ENCODE measurements around the gene GPC1.
A peak's percentile ranks its signal among the peaks of the same experiment; 100 is the strongest.
"Not testable (repeated sequence)": the region's sequence is repeated elsewhere in the genome, so short reads cannot be mapped to it uniquely, and the experiment has no call there.

Gene GPC1, protein sequence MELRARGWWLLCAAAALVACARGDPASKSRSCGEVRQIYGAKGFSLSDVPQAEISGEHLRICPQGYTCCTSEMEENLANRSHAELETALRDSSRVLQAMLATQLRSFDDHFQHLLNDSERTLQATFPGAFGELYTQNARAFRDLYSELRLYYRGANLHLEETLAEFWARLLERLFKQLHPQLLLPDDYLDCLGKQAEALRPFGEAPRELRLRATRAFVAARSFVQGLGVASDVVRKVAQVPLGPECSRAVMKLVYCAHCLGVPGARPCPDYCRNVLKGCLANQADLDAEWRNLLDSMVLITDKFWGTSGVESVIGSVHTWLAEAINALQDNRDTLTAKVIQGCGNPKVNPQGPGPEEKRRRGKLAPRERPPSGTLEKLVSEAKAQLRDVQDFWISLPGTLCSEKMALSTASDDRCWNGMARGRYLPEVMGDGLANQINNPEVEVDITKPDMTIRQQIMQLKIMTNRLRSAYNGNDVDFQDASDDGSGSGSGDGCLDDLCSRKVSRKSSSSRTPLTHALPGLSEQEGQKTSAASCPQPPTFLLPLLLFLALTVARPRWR

DNA sequence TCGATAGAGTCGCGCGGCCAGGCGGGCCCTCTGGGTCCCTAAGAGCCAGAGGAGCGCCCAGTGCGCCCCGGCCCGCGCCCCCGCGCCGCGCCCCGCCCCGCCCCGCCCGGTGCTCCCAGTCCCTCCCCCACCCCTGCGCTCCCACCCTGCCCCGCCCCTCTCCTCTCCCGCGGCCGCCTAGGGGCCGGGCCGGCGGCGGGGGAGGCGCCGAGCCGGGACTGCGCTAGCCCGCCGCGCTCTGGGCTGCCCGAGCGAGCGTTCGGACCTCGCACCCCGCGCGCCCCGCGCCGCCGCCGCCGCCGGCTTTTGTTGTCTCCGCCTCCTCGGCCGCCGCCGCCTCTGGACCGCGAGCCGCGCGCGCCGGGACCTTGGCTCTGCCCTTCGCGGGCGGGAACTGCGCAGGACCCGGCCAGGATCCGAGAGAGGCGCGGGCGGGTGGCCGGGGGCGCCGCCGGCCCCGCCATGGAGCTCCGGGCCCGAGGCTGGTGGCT lies at the start of gene GPC1:
Gene GPC1 (plus strand): TSS at position 207 of the 491 bp plus-strand sequence. CDS start 256 bp downstream, at position 463.
- peak; percentile 53 for DNase-seq

DNA sequence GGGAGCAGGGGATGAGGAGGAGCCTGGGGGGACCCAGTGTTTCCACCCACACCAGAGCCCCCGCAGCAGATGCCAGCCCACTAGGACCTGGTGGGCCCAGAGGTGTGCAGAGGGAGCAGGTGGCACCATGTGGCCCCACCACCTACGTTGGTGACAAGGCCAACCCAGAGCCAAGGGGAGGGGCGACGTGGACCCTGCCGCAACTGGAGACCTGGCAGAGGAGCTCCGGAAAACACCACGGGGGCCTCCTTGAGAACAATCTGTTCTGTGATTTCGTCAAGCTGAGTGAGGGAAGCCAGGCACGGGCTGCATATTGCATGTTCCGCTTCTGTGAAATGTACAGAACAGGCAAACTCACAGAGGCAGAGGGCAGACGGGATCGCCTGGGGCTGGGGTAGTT lies 49.1 kb upstream of the GPC1 start:
- no peak for DNase-seq

DNA sequence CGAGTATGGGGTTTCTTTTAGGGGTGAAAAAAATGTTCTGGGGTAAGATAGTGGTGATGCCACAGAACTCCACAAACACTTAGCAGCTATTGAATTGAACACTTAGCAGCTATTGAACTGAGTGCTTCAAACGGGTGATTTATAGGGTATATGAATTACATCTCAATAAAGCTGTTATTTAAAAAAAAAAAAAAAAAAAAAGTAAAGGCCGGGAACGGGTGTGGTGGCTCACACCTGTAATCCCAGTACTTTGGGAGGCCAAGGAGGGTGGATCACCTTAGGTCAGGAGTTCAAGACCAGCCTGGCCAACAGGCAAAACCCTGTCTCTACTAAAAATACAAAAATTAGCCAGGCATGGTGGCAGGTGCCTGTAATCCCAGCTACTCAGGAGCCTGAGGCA lies 48.7 kb upstream of the GPC1 start:
- DNase-seq: not testable (repeated sequence)

DNA sequence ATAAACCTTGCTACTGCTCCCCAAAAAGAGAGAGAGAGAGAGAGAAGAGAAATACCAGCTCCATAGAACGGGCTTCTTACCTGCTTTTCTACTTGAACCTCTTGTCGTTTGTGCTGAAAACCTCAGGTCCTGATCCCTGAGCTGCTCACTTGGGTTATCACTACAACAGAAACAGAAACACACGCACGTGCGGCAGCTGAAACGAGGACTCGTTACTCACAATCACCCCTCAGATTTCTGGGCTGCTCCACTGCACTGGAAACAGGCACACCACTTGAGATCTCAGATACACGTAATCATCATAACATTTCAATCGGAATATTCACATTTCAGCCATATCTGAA lies 48.2 kb upstream of the GPC1 start:
- no peak for DNase-seq

DNA sequence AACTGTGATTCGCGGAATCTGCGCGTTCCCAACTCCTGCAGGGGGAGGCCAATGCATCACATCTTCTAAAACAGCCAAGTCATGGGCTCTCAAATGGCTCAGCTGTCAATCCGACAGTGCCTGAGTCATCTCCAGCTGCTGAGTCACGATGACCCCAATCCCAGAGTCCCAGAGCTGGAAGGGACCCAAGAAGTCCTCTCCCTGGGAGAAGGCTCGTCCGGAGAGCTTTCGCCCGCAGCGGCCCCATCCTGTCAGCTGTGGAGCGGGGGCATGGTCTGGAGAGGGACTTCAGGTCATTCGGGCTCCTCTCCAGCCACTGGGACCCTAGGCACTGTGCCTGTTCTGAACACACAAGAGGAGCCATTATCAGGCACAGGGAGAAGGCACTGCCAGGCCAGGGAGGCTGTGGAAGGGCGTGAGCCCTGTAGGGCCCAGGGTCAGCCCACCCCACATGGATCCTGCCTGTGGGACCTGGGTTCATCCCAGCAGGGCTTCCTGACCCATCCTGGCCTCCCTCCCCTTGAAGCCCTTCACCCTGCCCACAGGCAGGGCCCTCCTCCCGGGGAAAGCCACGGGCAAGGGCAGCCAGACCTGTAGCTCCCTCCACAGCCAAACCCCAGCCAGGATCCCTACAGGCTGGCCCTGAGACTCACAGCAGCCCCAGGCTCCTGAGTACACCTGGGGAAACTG lies 47.6 kb upstream of the GPC1 start:
- no peak for DNase-seq

DNA sequence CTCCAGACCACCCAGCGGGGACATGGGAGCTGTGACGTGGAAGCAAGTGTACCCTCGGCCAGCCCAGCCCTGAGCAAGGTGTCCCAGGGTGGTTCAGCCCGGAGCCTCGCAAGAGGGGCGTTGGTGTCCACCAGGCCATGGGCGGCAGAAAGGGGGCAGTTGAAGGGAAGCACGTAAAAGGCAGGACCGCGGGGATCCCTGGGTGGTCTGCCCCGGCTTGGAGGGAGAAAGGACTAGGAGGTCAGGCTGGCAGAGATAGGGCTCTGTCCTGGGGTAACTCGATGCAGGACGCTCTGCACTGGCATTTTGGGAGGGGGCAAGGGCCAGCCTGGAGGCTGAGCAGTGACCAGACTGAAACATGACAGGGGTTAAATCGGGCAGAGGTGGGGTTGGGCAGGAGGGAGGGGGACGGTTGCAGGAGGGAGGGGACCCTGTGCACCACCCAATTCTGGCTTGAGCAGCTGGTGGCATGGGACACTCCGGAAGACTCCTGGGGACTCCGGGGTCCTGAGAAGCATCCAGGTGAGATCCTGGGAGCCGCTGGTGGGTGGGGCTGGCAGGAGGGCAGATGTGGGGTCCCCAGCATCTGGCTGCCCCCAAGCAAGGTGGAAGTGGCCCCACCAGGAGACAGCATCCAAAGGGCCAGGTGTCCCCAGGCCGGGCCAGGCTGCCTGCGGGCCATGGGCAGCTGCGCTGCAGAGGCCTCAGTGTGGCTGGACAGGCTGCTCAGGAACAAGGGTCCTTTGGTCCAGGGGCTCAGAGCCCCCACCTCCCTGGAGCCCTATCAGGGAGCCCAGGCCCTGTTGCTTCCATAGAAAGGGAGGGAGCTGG lies 46.8 kb upstream of the GPC1 start:
- no peak for DNase-seq

DNA sequence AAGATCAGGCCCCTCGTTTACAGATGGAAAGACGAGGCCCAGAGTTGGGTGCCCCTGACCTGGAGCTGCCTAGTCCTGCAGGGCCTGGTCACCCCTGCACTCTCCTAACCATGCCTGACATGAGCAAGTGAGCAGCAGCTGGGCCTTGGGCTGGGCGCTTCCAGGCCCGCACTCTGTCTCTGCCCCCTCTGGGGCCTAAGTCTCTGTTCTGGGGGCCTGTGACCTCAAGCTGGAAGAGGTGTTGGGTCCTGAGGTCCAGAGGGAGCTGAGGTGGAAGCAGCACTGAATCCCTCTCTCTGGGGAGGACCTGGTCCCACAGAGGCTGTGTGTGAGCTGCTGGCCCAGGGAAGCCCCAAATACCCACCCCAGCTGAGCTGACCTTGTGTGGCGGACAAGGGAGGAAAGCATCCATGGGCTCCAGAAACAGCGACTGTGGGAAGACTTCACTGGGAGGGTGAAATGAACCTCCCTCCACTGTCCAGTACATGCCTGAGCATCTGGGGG lies 46.1 kb upstream of the GPC1 start:
- no peak for DNase-seq

DNA sequence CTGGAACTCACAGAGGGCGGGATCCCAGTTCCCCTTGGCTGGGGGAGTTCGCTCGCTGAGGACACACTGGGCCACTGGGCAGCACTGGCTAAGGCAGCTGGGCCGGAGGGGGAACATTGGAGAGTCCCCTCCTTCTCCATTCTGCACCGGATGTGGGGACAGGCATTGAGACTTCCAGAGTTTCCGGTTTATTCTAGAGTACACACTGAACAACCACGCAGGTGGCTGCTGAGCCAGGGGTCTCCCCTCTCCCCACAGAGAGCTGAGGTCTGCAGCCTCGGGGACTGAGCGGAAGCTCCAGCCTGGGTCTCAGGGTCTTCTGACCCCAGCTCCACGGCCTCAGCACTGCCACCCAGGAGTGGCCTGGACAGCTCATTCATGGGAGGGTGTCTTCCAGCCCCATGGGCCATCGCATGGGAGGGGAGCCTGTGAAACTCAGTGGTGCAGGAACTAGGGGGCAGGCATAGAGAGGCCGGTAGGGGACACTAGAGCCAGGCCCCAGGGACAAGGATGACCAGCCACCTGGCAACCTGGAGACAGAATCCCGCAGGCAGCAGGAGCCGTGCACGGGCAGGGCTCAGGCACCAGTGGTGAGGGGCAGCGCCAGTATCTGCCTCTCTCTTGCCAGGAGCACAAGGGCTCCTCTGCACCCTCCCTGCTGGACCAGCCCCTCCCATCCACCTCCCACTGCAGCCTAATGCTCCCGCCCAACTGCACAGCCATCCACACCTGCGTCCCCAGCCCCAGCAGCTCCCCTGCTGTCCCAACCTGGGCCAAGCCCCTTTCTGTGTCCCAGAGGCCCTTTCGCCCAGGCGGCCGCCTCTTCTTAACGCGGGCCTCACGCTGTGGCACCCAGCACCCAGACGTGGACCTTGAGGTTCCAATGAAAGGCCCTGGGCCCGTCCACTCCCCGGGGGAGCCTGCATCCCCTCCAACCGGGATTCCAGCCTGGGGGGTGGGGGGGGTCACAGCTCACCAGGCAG lies 45.1 kb upstream of the GPC1 start:
- DNase-seq: no peak

DNA sequence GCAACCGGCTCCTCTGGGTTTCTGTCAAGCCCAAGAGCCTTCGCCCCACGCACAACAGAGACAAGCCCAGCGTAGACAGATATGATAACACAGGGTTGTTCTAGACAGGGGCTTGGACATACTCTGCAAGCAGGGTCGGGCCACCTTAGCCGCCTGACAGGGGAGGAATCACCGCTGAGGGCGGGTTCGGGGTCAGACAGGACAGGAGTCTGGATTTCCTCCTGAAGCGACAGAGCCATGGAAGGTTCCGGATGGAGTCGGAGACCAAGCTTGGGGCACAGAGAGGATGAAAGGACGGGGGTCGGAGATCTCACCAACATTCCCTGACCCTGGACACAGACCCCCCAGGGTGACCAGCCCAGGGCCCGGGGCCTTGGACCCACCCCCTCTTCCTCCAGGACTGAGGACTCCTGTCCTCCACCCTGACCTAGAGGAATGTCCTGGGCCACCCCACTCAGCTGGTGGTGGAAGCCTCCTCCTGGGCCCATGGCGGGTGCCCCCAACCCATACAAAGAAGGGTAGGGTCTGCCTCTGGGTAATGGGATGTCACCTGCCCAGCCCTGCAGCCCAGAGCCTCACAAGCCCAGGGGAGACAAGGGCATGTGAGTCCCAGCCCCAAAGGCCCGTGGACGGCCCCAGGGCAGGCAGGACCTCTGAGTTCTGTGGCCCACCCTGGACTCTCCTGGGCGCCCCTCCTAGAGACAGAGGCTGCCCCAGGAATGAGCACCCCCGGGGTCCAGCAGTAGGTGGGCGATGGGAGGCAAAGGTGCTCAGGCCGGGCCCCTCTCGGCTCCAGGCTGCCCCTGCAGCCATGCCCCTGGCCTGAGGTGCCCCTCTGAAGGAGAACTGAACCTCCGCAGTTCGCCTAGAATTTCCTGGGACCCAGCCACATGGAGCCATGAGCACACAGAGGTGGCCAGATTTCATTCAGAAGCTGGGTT lies 44.1 kb upstream of the GPC1 start:
- no peak for DNase-seq

DNA sequence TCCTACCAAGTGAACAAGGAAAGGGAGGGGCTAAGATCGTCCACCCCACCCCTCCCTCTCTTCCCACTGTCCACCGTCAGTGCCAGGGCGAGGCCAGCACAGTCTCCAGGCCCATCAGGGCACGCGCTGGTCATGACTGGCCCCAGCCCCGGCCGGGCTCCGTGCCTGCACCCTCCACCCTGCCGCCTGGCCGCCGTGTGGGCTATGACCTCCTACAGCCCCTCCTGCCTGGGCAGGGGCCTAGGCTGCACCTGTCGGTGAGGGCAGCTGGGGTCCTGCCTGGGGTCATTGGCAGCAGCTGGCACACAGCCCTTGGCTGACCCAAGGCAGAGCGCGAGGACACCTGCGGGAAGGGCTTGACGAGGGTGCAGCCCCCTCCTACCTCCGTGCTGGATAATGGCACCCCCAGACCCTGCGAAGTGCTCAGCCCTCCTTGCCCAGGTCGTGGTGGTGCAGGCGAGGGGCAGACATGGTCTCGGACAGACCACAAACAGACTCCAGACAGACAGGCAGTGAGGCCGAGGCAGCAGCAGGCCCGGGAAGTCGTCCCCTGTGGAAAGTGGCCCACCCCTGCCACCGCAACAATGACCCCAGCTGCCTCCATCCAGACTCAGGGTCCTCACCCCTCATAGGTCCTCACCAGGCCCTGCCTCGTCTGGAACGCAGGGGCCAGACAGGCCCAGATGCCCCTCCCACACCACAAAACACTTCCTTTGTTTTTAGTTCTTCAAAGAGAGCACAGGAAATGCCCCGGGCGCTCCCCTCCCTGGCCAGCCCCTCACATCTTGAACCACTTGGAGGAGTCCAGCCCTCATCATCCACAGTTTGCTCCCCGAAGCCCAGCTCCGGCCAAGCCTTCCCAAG lies 43.1 kb upstream of the GPC1 start:
- DNase-seq: no peak

DNA sequence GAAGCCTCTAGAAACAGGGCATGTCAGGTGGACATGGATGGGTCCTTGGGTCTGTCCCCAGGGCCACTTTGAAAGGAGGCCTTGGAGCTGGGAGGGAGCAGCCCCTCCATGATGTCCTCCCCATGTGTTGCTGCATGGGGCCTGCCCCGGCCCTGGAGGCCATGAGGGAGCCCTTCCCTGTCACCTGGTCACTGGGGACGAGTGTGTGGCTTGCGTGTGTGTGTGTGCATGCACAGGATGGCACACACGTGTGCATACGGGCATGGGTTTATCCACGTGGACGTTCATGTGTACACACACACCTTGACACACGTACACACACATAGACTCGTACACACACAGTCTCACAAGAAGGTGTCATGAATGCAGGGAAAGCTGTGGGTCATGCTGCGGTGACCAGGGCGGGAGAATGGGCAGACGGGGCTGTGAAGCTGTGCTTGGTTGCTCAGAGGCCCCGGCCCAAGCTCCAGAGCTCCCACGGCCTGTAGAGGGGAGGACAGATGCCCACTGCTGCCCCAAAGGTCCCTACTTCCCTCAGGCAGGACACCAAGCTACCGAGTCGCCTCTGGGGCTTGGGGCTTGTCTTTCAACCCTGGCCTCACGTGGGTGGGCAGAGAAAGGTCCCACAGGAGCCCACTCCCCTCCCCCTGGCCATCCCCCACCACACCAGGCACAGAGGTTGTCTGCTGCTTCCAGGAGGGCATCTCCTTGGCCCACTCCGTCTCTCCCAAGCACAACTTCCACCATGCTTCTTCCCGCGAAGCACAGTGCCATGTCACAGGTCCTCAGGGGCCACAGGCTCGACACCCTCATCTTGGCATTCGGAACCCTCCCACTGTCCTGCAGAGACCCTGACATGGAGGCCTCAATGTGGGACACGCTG lies 42.3 kb upstream of the GPC1 start:
- DNase-seq: no peak

DNA sequence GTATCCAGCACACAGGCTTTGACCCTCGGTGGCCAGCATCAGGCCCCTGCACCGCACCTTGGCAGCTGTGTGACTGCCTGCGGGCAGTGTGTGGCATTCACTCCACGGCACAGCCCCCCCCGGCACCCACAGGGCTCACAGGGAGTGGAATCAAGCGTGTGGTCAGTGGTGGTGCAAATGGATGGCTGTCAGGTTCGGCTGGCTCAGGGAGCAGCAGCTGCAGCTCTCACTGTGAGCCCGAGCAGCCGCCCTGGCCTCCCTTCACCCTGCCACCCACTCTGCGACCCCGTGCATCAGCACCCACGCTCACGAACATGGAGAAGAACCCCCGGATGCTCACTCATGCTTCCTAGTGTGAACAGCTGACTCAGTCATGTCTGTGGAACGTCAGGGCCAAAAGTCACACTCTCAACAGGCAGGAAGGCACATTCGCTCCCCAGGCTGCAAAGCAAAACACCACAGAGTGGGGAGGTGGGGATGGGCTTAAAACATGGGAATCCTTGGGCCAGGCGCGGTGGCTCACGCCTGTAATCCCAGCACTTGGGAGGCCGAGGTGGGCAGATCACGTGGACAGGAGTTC lies 41.5 kb upstream of the GPC1 start:
- DNase-seq: no peak

DNA sequence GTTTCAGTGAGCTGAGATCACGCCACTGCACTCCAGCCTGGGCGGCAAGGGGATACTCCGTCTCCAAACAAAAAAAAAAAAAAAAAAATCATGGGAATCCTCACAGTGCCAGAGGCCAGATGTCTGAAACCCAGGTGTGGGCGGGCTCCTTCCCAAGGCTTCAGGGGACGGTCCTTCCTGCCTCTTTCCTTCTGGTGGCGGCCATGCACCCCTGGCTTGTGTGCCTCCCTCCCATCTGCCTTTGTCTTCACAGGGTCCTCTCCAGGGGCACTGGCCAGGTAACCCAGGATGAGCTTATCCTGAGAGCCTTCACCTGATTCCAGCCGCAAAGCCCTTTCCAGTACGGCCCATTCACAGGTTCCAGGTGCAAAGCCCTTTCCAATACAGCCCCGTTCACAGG lies 40.9 kb upstream of the GPC1 start:
- no peak for DNase-seq

DNA sequence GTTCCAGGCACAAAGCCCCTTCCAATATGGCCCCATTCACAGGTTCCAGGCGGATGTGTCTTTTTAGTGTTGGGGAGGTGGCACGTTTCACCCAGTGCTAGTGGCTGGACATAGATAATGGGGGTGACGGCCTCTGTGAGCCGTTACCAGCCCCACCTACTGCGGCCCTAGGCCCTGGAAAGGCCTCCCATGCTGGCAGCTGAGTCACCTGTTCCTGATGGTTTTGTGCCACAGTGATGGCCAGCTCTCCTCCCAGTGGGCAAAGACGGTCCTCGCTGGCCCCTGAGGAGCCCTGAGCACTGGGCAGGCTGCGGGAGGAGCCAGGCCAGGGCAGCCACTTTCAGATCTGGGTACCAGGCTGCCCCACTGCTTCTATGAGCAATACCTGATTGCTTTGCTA lies 40.0 kb upstream of the GPC1 start:
- DNase-seq: no peak

DNA sequence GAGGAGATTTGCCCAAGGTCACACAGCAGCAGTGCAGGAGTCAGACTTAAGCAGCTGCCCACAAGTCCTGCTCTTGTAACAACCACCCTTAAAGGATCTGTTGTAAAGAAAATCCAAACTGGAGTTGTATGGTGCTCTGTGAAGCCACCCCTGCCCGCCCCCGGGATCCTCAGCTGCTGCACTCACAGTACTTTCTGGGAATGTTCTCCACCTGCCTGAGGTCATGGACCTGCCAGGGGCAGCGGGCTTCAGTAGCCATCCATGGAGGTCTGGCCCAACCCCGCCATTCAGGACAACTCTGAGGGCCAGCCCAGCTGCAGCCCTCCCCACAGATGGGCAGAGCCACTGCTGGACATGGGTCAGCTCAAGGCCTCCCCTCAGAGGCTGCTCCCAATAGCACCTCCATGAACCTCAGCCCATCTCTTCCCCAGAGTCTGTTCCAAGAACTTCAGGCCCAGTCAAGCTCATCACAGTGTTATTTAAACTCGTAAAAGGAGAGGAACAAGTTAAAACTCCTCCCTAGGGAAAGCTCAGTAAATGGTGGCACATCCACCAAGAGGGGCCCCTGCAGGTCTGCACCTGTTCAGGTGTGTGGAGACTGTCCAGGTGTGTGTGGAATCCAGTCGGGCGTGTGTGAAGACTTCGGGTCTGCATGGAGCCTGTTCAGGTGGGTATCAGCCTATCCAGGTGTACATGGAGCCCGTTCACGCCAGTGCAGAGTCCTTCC lies 39.4 kb upstream of the GPC1 start:
- DNase-seq: no peak

DNA sequence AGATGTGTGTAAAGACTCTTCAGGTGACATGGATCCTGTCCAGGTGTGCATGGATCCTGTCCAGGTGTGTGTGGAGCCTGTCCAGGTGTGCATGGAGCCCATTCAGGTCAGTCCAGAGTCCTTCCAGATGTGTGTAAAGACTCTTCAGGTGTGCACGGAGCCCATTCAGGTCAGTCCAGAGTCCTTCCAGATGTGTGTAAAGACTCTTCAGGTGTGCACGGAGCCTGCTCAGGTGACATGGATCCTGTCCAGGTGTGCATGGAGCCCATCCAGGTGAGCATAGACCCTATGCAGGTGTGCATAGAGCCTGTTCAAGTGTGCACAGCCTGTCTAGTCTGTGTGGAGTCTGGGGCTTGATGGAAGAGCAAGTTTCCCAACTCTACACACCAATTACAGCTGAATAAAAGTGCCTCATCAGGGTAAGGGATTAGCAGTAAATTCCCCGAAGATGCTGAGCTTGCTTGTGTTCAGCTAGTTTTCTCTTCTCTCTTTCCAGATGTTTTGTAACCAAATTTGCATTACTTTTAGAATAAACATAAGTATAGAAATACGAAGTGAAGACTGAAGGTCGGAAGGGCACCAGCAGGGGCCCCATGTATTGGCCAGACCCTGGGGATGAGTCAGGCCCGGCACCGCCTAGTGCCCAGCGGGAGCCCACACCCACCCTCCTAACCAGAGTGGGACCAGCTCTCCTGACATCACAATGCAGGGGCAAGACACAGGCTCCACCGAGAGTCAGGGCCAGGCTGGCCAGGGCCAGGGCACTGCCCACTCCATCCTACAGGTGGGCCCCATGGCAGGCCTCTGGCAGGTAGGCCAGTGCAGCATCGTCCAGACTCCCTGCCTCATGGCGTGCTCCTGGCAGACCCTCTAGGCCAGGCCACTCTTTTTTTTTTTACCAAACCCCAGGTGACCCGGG lies 38.6 kb upstream of the GPC1 start:
- DNase-seq: no peak
